Measurements from ENCODE around the gene PERP. TPM values are rescaled to one million over a fixed set of nuclear protein-coding genes. Genes with fewer than 3 reads are reported as not detected.

The PERP gene
- total RNA-seq (2022), result 96.5 and 103 TPM in 2 replicates
- Bru-seq, nascent RNA, result percentile 86 among the genes with signal in this experiment
- percentile 96 among the genes with signal in this experiment for BruChase-seq, experiment 1, labeled RNA remaining after a 6-hour chase
- BruChase-seq, experiment 2, labeled RNA remaining after a 2-hour chase, result percentile 90 among the genes with signal in this experiment
- long read RNA-seq, full-length matches to known transcripts, result 557 of 579 reads
- long read RNA-seq, partial matches to known transcripts, result 1 of 579 reads
- long read RNA-seq, other reads (novel, unspliced or antisense), result 21 of 579 reads

GRCh38 chr6:138107078-138107751, at the start of gene PERP:
TSS of gene PERP (minus strand) at chr6:138107419. CDS start at chr6:138107340, 79 bp downstream.
- peak within 1 kb of the TSS; percentile 89 for H3K4me3 Mint-ChIP-seq (ENCODE audit: low read depth, unreplicated experiment)
- H3K4me1 Mint-ChIP-seq (ENCODE audit: low read depth, unreplicated experiment), result peaks cover 15% of the 10 kb centered on the region
- peak within 1 kb of the TSS; percentile 94 for H3K27ac Mint-ChIP-seq (ENCODE audit: unreplicated experiment)
- peaks cover 35% of the 10 kb centered on the region for H3K36me3 Mint-ChIP-seq (ENCODE audit: insufficient read depth, unreplicated experiment)
- no peak for TF ChIP-seq CTCF (IDR thresholded peaks at IDR 0.05; ENCODE audit: unreplicated experiment)
- DNase-seq, result peak; percentile 83
- no TSS peak for BruUV-seq (replicated peaks)
- CTCF ChIA-PET, result interaction anchor here (1.0 to 2.5 kb wide), 4 partner anchors 100 to 105 kb away, joined by 3 to 13 read pairs (median 10); no protein-coding TSS in a partner anchor
- intact Hi-C loops (cut with micrococcal nuclease; ENCODE audit: unreplicated experiment), result loop anchor here (5.0 to 10.0 kb wide), 2 partner anchors 398 to 400 kb away; no protein-coding TSS in a partner anchor
- no peaks in the 10 kb centered on the region for H3K9me3 Mint-ChIP-seq (ENCODE audit: low read depth, unreplicated experiment)
- no peaks in the 10 kb centered on the region for H3K27me3 Mint-ChIP-seq (ENCODE audit: unreplicated experiment)

- Mint-ChIP-seq H3K36me3 (ENCODE audit: insufficient read depth, unreplicated experiment) (no peaks in the 10 kb centered on the region), H3K4me1 (ENCODE audit: low read depth, unreplicated experiment) (peaks cover 3% of the 10 kb centered on the region), H3K9me3 (ENCODE audit: low read depth, unreplicated experiment) (peaks cover 3% of the 10 kb centered on the region), H3K4me3 (ENCODE audit: low read depth, unreplicated experiment) (no peak overlapping the region), H3K27me3 (ENCODE audit: unreplicated experiment) (no peaks in the 10 kb centered on the region), H3K27ac (ENCODE audit: unreplicated experiment) (no peak overlapping the region)
- CTCF ChIA-PET, result no interaction called here
- TF ChIP-seq CTCF (IDR thresholded peaks at IDR 0.05; ENCODE audit: unreplicated experiment), result no peak
- DNase-seq, result no peak
- no TSS peak for BruUV-seq (replicated peaks)
- intact Hi-C loops (cut with micrococcal nuclease; ENCODE audit: unreplicated experiment), result loop anchor here (5.0 kb wide), 1 partner anchor 132 kb away; no protein-coding TSS in a partner anchor
Observed at GRCh38 chr6:138155443-138155842, 48.2 kb upstream of the PERP start.

- no peaks in the 10 kb centered on the region for H3K9me3 Mint-ChIP-seq (ENCODE audit: low read depth, unreplicated experiment)
- CTCF ChIA-PET, result no interaction called here
- BruUV-seq (replicated peaks), result no TSS peak
- no peak for DNase-seq
- no peaks in the 10 kb centered on the region for H3K27me3 Mint-ChIP-seq (ENCODE audit: unreplicated experiment)
- no peak overlapping the region for H3K27ac Mint-ChIP-seq (ENCODE audit: unreplicated experiment)
- H3K36me3 Mint-ChIP-seq (ENCODE audit: insufficient read depth, unreplicated experiment), result no peaks in the 10 kb centered on the region
- intact Hi-C loops (cut with micrococcal nuclease; ENCODE audit: unreplicated experiment), result no loop called here
- no peak overlapping the region for H3K4me3 Mint-ChIP-seq (ENCODE audit: low read depth, unreplicated experiment)
- no peak for TF ChIP-seq CTCF (IDR thresholded peaks at IDR 0.05; ENCODE audit: unreplicated experiment)
- no peaks in the 10 kb centered on the region for H3K4me1 Mint-ChIP-seq (ENCODE audit: low read depth, unreplicated experiment)
Observed at GRCh38 chr6:138146544-138146943, 39.3 kb upstream of the PERP start.

GRCh38 chr6:138145402-138145801, 38.2 kb upstream of the PERP start:
- CTCF ChIA-PET, result no interaction called here
- Mint-ChIP-seq H3K4me1 (ENCODE audit: low read depth, unreplicated experiment) (no peaks in the 10 kb centered on the region), H3K4me3 (ENCODE audit: low read depth, unreplicated experiment) (no peak overlapping the region), H3K27ac (ENCODE audit: unreplicated experiment) (no peak overlapping the region), H3K36me3 (ENCODE audit: insufficient read depth, unreplicated experiment) (no peaks in the 10 kb centered on the region), H3K9me3 (ENCODE audit: low read depth, unreplicated experiment) (no peaks in the 10 kb centered on the region), H3K27me3 (ENCODE audit: unreplicated experiment) (no peaks in the 10 kb centered on the region)
- intact Hi-C loops (cut with micrococcal nuclease; ENCODE audit: unreplicated experiment), result no loop called here
- no peak for DNase-seq
- no peak for TF ChIP-seq CTCF (IDR thresholded peaks at IDR 0.05; ENCODE audit: unreplicated experiment)
- BruUV-seq (replicated peaks), result no TSS peak
